Measurements from ENCODE around the gene GNA15.

- TF ChIP-seq POLR2A (IDR thresholded peaks at IDR 0.05) (no peak), CTCF (IDR thresholded peaks at IDR 0.05) (peak in 3 of 4 experiments; percentile 32 to 55 (median 35))
Observed at GRCh38 chr19:3210347-3211017, 74.6 kb downstream of the GNA15 start.
